ENCODE measurements around the gene GET4.
"Not testable (repeated sequence)": the region's sequence is repeated elsewhere in the genome, so short reads cannot be mapped to it uniquely, and the experiment has no call there.

Gene GET4

DNA sequence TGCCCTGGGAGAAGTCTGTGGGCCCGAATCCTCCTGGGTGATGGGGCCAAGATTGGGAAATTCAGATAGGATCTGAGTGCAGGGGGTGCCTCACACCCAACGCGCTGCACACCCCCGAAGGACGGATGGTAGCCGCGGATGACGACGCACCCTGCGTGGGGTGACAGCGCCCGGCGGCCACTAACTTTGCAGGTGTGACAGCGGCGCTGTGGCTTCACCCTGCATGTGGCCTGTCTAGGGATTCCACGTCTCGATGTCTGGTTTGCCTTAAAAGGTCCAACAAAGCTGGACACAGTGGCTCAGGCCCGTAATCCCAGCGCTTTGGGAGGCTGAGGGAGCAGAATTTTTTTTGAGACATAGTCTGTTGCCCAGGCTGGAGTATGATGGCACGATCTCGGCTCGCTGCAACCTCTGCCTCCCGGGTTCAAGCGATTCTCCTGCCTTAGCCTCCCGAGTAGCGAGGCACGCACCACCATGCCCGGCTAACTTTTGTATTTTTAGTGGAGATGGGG, 59.6 kb downstream of the GET4 start:
- Histone ChIP-seq H3K4me1 (ENCODE audit: control insufficient read depth, insufficient read depth, low read length, poor library complexity, severe bottlenecking) (no peaks in the 10 kb centered on the region), H3K36me3 (ENCODE audit: control insufficient read depth, insufficient read depth, low read length) (no peaks in the 10 kb centered on the region), H3K27me3 (replicated peaks; ENCODE audit: control insufficient read depth, insufficient read depth, low read length, poor library complexity, severe bottlenecking) (no peaks in the 10 kb centered on the region), H3K27ac (ENCODE audit: insufficient read depth, low read length, poor library complexity, severe bottlenecking) (no peak overlapping the region), H3K4me3 (ENCODE audit: insufficient read depth, low read depth, low read length, poor library complexity, severe bottlenecking) (no peak overlapping the region), H3K9me3 (ENCODE audit: control insufficient read depth, low read length) (no peaks in the 10 kb centered on the region)
- DNase-seq = no peak

GRCh38 chr7:936386-937054, 60.2 kb downstream of the GET4 start:
- Histone ChIP-seq H3K4me3 (ENCODE audit: insufficient read depth, low read depth, low read length, poor library complexity, severe bottlenecking) (no peak overlapping the region), H3K4me1 (ENCODE audit: control insufficient read depth, insufficient read depth, low read length, poor library complexity, severe bottlenecking) (no peaks in the 10 kb centered on the region), H3K27ac (ENCODE audit: insufficient read depth, low read length, poor library complexity, severe bottlenecking) (no peak overlapping the region), H3K36me3 (ENCODE audit: control insufficient read depth, insufficient read depth, low read length) (no peaks in the 10 kb centered on the region), H3K9me3 (ENCODE audit: control insufficient read depth, low read length) (no peaks in the 10 kb centered on the region), H3K27me3 (replicated peaks; ENCODE audit: control insufficient read depth, insufficient read depth, low read length, poor library complexity, severe bottlenecking) (no peaks in the 10 kb centered on the region)
- DNase-seq = no peak

DNA sequence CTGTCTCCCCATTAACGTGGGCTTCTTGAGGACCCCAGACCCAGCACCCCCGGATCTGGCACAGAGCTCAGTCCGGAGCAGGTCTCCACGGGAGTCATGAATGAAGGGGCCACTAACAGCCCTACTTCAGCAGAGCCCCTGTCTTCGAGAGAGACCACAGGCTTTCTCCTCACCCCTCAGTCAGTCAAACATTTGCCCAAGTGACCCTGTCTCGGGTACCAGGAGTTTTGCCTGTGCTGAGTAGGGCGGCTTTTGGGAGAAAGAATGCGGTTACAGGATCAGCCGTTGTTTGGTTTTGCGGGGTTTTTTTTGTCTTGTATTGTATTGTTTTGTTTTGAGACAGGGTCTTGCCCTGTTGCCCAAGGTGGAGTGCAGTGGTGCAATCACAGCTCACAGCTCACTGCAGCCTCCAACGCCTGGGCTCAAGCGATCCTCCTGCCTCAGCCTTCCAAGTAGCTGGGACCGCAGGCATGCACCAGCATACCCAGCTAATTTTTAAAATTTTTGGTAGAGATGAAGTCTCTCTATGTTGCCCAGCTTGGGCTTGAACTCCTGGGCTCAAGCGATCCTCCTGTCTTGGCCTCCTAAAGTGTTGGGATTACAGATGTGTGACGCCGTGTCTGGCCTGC, 61.6 kb downstream of the GET4 start:
- no peaks in the 10 kb centered on the region for H3K9me3 ChIP-seq (ENCODE audit: control insufficient read depth, low read length)
- no peak for DNase-seq
- no peaks in the 10 kb centered on the region for H3K27me3 ChIP-seq (replicated peaks; ENCODE audit: control insufficient read depth, insufficient read depth, low read length, poor library complexity, severe bottlenecking)
- H3K4me3 ChIP-seq (ENCODE audit: insufficient read depth, low read depth, low read length, poor library complexity, severe bottlenecking) = no peak overlapping the region
- H3K4me1 ChIP-seq (ENCODE audit: control insufficient read depth, insufficient read depth, low read length, poor library complexity, severe bottlenecking) = no peaks in the 10 kb centered on the region
- no peaks in the 10 kb centered on the region for H3K36me3 ChIP-seq (ENCODE audit: control insufficient read depth, insufficient read depth, low read length)
- H3K27ac ChIP-seq (ENCODE audit: insufficient read depth, low read length, poor library complexity, severe bottlenecking) = no peak overlapping the region

DNA sequence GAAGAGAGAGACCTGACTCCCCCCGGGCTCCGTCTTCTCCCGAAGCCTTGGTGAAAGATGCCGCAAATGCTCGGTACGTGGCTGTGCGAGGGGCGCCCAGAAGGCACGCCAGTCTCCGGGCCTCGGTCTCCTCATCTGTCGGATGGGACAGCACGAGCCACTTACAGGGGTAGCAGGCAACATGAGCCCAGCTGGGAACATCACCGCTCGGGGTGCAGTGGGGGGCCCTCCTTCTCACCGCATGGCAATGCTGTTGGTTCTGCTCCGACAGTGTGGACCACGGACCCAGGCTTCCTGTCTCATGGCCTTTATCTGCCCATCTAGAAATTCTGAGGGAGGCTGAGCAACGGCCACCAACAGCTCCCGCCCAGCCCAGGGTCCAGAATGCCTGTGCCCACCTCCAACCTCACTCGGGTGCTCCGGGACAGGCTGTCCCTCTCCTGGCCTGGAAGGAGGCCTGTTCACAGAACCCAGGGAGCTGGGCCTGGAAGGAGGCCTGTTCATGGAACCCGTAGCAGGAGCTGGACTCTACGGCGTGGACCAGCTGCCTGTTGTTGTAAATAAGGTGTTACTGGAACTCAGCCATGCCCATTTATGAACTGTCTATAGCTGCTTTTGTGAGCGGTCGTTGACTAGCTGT, 62.3 kb downstream of the GET4 start:
- no peaks in the 10 kb centered on the region for H3K4me1 ChIP-seq (ENCODE audit: control insufficient read depth, insufficient read depth, low read length, poor library complexity, severe bottlenecking)
- H3K4me3 ChIP-seq (ENCODE audit: insufficient read depth, low read depth, low read length, poor library complexity, severe bottlenecking) = no peak overlapping the region
- H3K27me3 ChIP-seq (replicated peaks; ENCODE audit: control insufficient read depth, insufficient read depth, low read length, poor library complexity, severe bottlenecking) = no peaks in the 10 kb centered on the region
- H3K36me3 ChIP-seq (ENCODE audit: control insufficient read depth, insufficient read depth, low read length) = no peaks in the 10 kb centered on the region
- H3K27ac ChIP-seq (ENCODE audit: insufficient read depth, low read length, poor library complexity, severe bottlenecking) = no peak overlapping the region
- no peak for DNase-seq
- no peaks in the 10 kb centered on the region for H3K9me3 ChIP-seq (ENCODE audit: control insufficient read depth, low read length)

DNA sequence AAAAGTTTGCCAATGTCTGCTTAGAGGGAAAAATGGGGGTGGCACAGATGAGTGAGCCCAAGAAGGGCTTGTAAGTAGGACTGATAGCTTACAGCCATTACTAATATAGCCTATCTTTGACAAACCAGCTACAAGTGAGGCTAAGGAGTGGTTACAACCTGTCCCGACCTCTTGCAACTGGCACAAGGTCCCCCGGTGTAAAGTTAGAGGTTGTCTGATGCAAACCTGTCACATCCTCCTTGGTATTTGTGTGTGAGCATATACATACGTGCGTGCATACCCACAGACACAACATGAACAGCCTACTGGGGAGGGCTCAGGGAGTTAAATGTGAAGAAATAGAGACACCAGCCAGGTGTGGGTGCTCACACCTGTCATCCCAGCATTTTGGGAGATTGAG, 63.5 kb downstream of the GET4 start:
- Histone ChIP-seq H3K9me3 (ENCODE audit: control insufficient read depth, low read length) (no peaks in the 10 kb centered on the region), H3K4me1 (ENCODE audit: control insufficient read depth, insufficient read depth, low read length, poor library complexity, severe bottlenecking) (no peaks in the 10 kb centered on the region), H3K27me3 (replicated peaks; ENCODE audit: control insufficient read depth, insufficient read depth, low read length, poor library complexity, severe bottlenecking) (no peaks in the 10 kb centered on the region), H3K36me3 (ENCODE audit: control insufficient read depth, insufficient read depth, low read length) (no peaks in the 10 kb centered on the region), H3K4me3 (ENCODE audit: insufficient read depth, low read depth, low read length, poor library complexity, severe bottlenecking) (no peak overlapping the region), H3K27ac (ENCODE audit: insufficient read depth, low read length, poor library complexity, severe bottlenecking) (no peak overlapping the region)
- no peak for DNase-seq

GRCh38 chr7:940599-941408, 64.5 kb downstream of the GET4 start:
- Histone ChIP-seq H3K4me1 (ENCODE audit: control insufficient read depth, insufficient read depth, low read length, poor library complexity, severe bottlenecking) (no peaks in the 10 kb centered on the region), H3K9me3 (ENCODE audit: control insufficient read depth, low read length) (no peaks in the 10 kb centered on the region), H3K27me3 (replicated peaks; ENCODE audit: control insufficient read depth, insufficient read depth, low read length, poor library complexity, severe bottlenecking) (no peaks in the 10 kb centered on the region), H3K36me3 (ENCODE audit: control insufficient read depth, insufficient read depth, low read length) (no peaks in the 10 kb centered on the region), H3K27ac (ENCODE audit: insufficient read depth, low read length, poor library complexity, severe bottlenecking) (no peak overlapping the region), H3K4me3 (ENCODE audit: insufficient read depth, low read depth, low read length, poor library complexity, severe bottlenecking) (no peak overlapping the region)
- DNase-seq = no peak

- not testable (repeated sequence) for H3K9me3 ChIP-seq (ENCODE audit: control insufficient read depth, low read length); H3K27ac ChIP-seq (ENCODE audit: insufficient read depth, low read length, poor library complexity, severe bottlenecking); H3K36me3 ChIP-seq (ENCODE audit: control insufficient read depth, insufficient read depth, low read length); H3K27me3 ChIP-seq (replicated peaks; ENCODE audit: control insufficient read depth, insufficient read depth, low read length, poor library complexity, severe bottlenecking); DNase-seq; H3K4me1 ChIP-seq (ENCODE audit: control insufficient read depth, insufficient read depth, low read length, poor library complexity, severe bottlenecking); H3K4me3 ChIP-seq (ENCODE audit: insufficient read depth, low read depth, low read length, poor library complexity, severe bottlenecking)
Measured at GRCh38 chr7:943793-944192, 67.4 kb downstream of the GET4 start.

DNA sequence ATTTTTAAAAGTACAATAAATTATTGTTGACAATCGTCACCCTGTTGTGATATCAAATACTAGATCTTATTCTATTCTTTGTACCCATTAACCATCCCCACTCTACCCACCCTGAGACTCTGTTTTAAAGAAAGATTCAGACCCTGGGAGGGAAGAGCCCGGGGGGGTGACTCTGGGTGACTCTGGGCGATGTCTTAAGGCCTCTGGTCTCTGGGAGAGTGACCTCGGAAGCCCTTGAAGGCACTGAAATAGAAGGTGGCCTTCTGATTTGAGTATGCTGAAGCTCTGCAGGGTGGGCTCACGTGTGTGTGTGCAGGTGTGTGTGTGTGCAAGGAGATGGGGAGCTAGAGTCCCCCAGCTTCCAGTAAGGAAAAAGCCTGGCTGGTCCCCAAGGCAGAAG, 68.4 kb downstream of the GET4 start:
- no peak for DNase-seq

DNA sequence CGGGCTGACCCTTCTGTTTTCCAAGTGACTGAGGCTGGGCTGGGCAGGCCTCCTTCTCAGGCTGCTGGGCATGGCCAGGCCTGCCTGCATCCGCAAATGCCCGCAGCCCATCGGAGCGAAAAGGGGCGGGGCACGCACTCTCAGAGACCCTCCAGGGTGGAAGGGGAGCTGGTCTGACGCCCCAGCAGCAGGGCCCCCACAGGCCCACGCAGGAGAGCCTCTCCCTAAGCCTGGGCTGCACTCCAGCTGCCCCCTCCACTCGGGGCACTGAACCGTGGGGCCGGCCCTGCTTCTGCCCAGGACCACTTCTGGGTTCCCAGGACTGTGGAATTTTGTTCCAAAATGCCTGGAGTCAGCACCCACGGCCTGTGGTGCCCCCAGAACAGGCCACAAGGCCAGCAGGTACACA, 68.8 kb downstream of the GET4 start:
- H3K4me1 ChIP-seq (ENCODE audit: control insufficient read depth, insufficient read depth, low read length, poor library complexity, severe bottlenecking) = no peaks in the 10 kb centered on the region
- H3K9me3 ChIP-seq (ENCODE audit: control insufficient read depth, low read length) = no peaks in the 10 kb centered on the region
- H3K27ac ChIP-seq (ENCODE audit: insufficient read depth, low read length, poor library complexity, severe bottlenecking) = no peak overlapping the region
- DNase-seq = no peak
- no peaks in the 10 kb centered on the region for H3K36me3 ChIP-seq (ENCODE audit: control insufficient read depth, insufficient read depth, low read length)
- no peaks in the 10 kb centered on the region for H3K27me3 ChIP-seq (replicated peaks; ENCODE audit: control insufficient read depth, insufficient read depth, low read length, poor library complexity, severe bottlenecking)
- no peak overlapping the region for H3K4me3 ChIP-seq (ENCODE audit: insufficient read depth, low read depth, low read length, poor library complexity, severe bottlenecking)

More for the DNA sequence above, 68.4 kb downstream of the GET4 start:
- H3K4me3 ChIP-seq (ENCODE audit: insufficient read depth, low read depth, low read length, poor library complexity, severe bottlenecking) = no peak overlapping the region
- no peaks in the 10 kb centered on the region for H3K9me3 ChIP-seq (ENCODE audit: control insufficient read depth, low read length)
- no peaks in the 10 kb centered on the region for H3K36me3 ChIP-seq (ENCODE audit: control insufficient read depth, insufficient read depth, low read length)
- H3K4me1 ChIP-seq (ENCODE audit: control insufficient read depth, insufficient read depth, low read length, poor library complexity, severe bottlenecking) = no peaks in the 10 kb centered on the region
- H3K27me3 ChIP-seq (replicated peaks; ENCODE audit: control insufficient read depth, insufficient read depth, low read length, poor library complexity, severe bottlenecking) = no peaks in the 10 kb centered on the region
- no peak overlapping the region for H3K27ac ChIP-seq (ENCODE audit: insufficient read depth, low read length, poor library complexity, severe bottlenecking)

Data from effector memory CD4-positive, alpha-beta T cell (primary cell).